Stimulated activated naive CD8-positive, alpha-beta T cell treated with anti-CD3 and anti-CD28 coated beads, Interleukin-15, Interleukin-2, amounts not matched to agents 100 ng/mL and 50 ng/mL, for 24 hours (primary cell): ENCODE data around the gene BCL2L15.

ENCODE experiments used
- H3K27ac Mint-ChIP-seq: one replicate; pipeline ENCODE4 v1.8.0; 2021; ENCODE audit warnings: mild to moderate bottlenecking, mixed read lengths
- H3K27me3 Mint-ChIP-seq: one replicate; pipeline ENCODE4 v1.8.0; 2021; ENCODE audit warnings: mixed read lengths
- H3K36me3 Mint-ChIP-seq: one replicate; pipeline ENCODE4 v1.8.0; 2021; ENCODE audit warnings: low read depth, mixed read lengths
- H3K4me1 Mint-ChIP-seq: one replicate; pipeline ENCODE4 v1.8.0; 2021; ENCODE audit warnings: low read depth, mixed read lengths
- H3K4me3 Mint-ChIP-seq: one replicate; pipeline ENCODE4 v1.8.0; 2021; ENCODE audit warnings: mild to moderate bottlenecking, mixed read lengths
- H3K9me3 Mint-ChIP-seq: one replicate; pipeline ENCODE4 v1.8.0; 2021; ENCODE audit warnings: mixed read lengths

Gene BCL2L15

DNA sequence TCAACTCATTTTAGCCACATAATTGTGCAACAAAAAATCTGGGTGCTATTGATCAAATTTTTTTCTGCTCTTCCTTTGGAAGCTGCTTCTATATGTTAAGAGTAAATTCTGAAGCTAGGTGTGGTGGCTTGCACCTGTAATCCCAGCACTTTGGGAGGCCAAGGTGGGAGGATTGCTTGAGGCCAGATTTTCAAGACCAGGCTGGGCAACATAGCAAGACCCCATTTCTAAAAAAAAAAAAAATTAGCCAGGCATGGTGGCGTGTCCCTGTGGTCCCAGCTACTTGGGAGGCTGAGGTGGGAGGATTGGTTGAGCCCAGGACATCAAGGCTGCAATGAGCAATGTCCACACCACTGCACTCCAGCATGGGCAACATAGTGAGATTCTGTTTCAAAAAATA, 50.8 kb downstream of the BCL2L15 start:
- Mint-ChIP-seq H3K27ac (no peak overlapping the region), H3K9me3 (no peaks in the 10 kb centered on the region), H3K27me3 (no peaks in the 10 kb centered on the region), H3K4me1 (peaks cover 7% of the 10 kb centered on the region), H3K4me3 (no peak overlapping the region), H3K36me3 (peaks cover 69% of the 10 kb centered on the region)

DNA sequence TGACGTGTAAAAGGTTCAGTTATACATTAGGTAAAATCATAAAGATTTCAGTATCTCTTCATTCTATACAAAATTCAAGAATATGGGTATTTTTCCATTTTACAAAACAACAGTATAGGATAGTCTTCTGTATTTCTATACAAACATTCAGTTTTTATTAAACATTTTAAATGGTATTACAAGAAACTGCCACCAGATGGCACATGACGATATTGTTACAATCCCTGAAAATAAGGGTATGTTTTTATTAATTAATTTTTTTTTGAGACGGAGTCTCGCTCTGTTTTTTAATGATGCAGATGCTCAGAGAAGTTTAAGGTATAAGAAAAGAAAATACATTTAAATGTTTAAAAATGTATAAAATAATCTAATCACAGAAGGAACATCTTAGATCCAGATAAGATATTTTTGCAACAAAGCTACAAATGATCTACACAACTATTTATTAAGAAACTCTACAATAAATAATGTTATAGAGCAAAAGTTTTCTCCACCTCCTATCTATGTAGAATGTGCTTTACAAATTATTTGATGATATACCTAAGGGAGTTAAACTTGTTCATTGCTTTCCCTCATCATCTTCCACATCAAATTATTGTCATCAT, 51.6 kb downstream of the BCL2L15 start:
- peaks cover 7% of the 10 kb centered on the region for H3K4me1 Mint-ChIP-seq
- no peak overlapping the region for H3K4me3 Mint-ChIP-seq
- no peak overlapping the region for H3K27ac Mint-ChIP-seq
- peaks cover 70% of the 10 kb centered on the region for H3K36me3 Mint-ChIP-seq
- H3K27me3 Mint-ChIP-seq = no peaks in the 10 kb centered on the region
- no peaks in the 10 kb centered on the region for H3K9me3 Mint-ChIP-seq

DNA sequence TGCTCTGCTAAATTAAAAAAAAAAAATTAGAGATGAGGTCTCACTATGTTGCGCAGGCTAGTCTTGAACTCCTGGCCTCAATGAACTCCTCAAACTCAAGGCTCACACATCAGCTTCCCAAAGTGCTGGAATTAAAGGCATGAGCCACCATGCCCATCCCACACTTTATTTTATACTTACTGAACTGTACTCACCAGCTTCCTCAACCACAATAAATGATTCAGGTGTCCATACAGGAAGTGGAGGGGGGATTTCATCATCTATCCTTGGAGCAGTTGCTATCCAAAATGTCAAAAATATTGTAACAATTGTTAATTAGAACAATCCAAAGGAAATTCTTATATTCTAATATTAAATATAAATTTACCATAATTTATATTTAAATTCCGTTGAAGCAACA, 52.7 kb downstream of the BCL2L15 start:
- Mint-ChIP-seq H3K27me3 (no peaks in the 10 kb centered on the region), H3K27ac (no peak overlapping the region), H3K36me3 (peaks cover 69% of the 10 kb centered on the region), H3K4me3 (no peak overlapping the region), H3K9me3 (no peaks in the 10 kb centered on the region), H3K4me1 (peaks cover 7% of the 10 kb centered on the region)
